CD4-positive, alpha-beta memory T cell (primary cell): ENCODE results near the gene DNAH9. TPM values are rescaled to one million over a fixed set of nuclear protein-coding genes. Genes with fewer than 3 reads are reported as not detected.

Experiments used
- CTCF ChIA-PET: fragments of 350-600 bp; sonication (Branson Sonifier 250); formaldehyde crosslinking; loops from one replicate; lab custom pipeline; 2021; ENCODE audit warnings: inconsistent platforms; ENCODE audit not compliant: partially characterized antibody; lab: Charles Lee
- POLR2A ChIA-PET: fragments of 350-600 bp; sonication (Branson Sonifier 250); formaldehyde crosslinking; loops from one replicate; lab custom pipeline; 2021; ENCODE audit not compliant: partially characterized antibody; lab: Charles Lee
- DNase-seq, 5 donors: peaks; one replicate each; pipeline versions ENCODE4 v3.0.0 to v3.0.0-alpha.2; 2020 to 2022; ENCODE audit warnings: mixed read lengths in 1 of 5
- H3K27ac ChIP-seq: one replicate; pipeline ENCODE4 v1.7.0; 2013; ENCODE audit warnings: low read depth, low read length
- H3K27me3 ChIP-seq: 2 replicates; pipeline ENCODE4 v1.7.0; 2013; ENCODE audit warnings: mild to moderate bottlenecking, low read length, moderate library complexity; ENCODE audit not compliant: insufficient read depth
- H3K36me3 ChIP-seq: 2 replicates; pipeline ENCODE4 v1.7.0; 2013; ENCODE audit warnings: mild to moderate bottlenecking, low read length, moderate library complexity; ENCODE audit not compliant: insufficient read depth
- H3K4me1 ChIP-seq: 2 replicates; pipeline ENCODE4 v1.7.0; 2013; ENCODE audit warnings: mild to moderate bottlenecking, low read length, moderate library complexity; ENCODE audit not compliant: insufficient read depth
- H3K4me3 ChIP-seq, 2 donors: one replicate each; pipeline ENCODE4 v1.7.0; 2013; ENCODE audit warnings: low read length in 2 of 2, mild to moderate bottlenecking in 1 of 2
- H3K9me3 ChIP-seq, 2 donors: one replicate each; pipeline ENCODE4 v1.7.0; 2013; ENCODE audit warnings: low read length in 2 of 2, control low read depth in 1 of 2; ENCODE audit not compliant: control insufficient read depth in 1 of 2
- H3K27ac Mint-ChIP-seq, 7 donors: one replicate each; pipeline ENCODE4 v1.8.0; 2020 to 2021; ENCODE audit warnings: mixed read lengths in 7 of 7, mild to moderate bottlenecking in 6 of 7, inconsistent platforms in 3 of 7, moderate library complexity in 3 of 7
- H3K27me3 Mint-ChIP-seq, 2 donors: one replicate each; pipeline ENCODE4 v1.8.0; 2020 to 2021; ENCODE audit warnings: mixed read lengths in 2 of 2
- H3K36me3 Mint-ChIP-seq, 2 donors: one replicate each; pipeline ENCODE4 v1.8.0; 2020 to 2021; ENCODE audit warnings: mixed read lengths in 2 of 2, inconsistent platforms in 1 of 2, mild to moderate bottlenecking in 1 of 2
- H3K4me1 Mint-ChIP-seq, 4 donors: one replicate each; pipeline ENCODE4 v1.8.0; 2020 to 2021; ENCODE audit warnings: mixed read lengths in 4 of 4, mild to moderate bottlenecking in 1 of 4
- H3K4me3 Mint-ChIP-seq, 8 donors: one replicate each; pipeline ENCODE4 v1.8.0; 2020 to 2021; ENCODE audit warnings: mixed read lengths in 8 of 8, mild to moderate bottlenecking in 7 of 8, moderate library complexity in 6 of 8, inconsistent platforms in 3 of 8
- H3K9me3 Mint-ChIP-seq, 8 donors: one replicate each; pipeline ENCODE4 v1.8.0; 2020 to 2021; ENCODE audit warnings: mixed read lengths in 8 of 8, mild to moderate bottlenecking in 5 of 8, inconsistent platforms in 3 of 8, moderate library complexity in 1 of 8
- intact Hi-C: fragments of 100-400 bp; cut with micrococcal nuclease; formaldehyde crosslinking; loops from one replicate; pipeline ENCODE4 v1.15.1; 2023
- polyA plus RNA-seq, 2 donors: library from polyadenylated mRNA; unstranded; fragments of 300-500 nt; fragmentation: Illumina TruSeq; gene quantifications; one replicate each; pipeline ENCODE4 v1.2.3, GENCODE V29; 2021
- total RNA-seq, 2 experiments: library from RNA; stranded (reverse); gene quantifications; one replicate each; pipeline ENCODE4 v1.2.3, GENCODE V29; 2021

Gene DNAH9
- total and polyA plus RNA-seq, 4 experiments from 2014 or later, result not detected

DNA sequence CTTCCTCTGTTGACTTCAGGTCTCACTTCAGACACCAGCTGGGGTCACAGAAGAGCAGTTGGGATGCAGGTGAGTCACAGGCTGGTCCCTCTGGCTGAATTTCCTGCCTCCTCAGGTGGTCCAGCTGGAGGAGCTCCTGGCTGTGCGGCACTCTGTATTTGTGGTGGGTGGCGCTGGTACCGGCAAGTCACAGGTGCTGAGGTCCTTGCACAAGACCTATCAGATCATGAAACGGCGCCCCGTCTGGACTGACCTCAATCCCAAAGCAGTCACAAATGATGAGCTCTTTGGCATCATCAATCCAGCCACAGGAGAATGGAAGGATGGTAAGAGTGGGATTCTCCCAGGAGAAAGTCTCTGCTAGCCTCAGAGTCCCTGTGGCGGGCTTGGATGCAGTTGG, 149.2 kb downstream of the DNAH9 start:
- Histone ChIP-seq H3K36me3 (no peaks in the 10 kb centered on the region), H3K27me3 (no peaks in the 10 kb centered on the region), H3K9me3 (no peaks in the 10 kb centered on the region), H3K4me1 (no peaks in the 10 kb centered on the region), H3K27ac (no peak overlapping the region), H3K4me3 (no peak overlapping the region)
- CTCF ChIA-PET, result no interaction called here
- H3K27ac Mint-ChIP-seq, result no peak overlapping the region
- no peaks in the 10 kb centered on the region for H3K36me3 Mint-ChIP-seq
- intact Hi-C loops, result no loop called here
- peaks cover 3 to 12% (median 7%) of the 10 kb centered on the region in 8 donors for H3K9me3 Mint-ChIP-seq
- H3K27me3 Mint-ChIP-seq, result no peaks in the 10 kb centered on the region
- DNase-seq, result no peak
- H3K4me3 Mint-ChIP-seq, result no peak overlapping the region
- H3K4me1 Mint-ChIP-seq, result no peaks in the 10 kb centered on the region
- POLR2A ChIA-PET, result no interaction called here

DNA sequence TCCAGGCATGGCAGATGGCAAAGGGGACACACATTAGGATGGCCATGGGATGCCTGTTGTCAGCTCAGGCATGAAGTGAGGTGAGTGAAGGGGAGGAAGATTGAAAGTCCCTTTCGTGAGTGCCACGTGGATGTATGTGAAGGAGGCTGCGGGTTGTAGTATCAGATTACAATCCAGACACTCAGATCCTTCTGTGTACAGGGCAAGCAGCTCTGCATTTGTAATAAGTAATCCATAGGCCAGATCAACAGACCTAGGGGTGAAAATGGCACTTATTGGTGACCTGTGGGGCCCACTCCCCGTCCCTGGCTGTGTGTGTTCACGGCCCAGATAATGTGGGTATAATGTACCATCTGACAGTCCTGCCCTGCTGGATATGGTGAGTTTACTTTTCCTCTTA, 159.5 kb downstream of the DNAH9 start:
- H3K27me3 Mint-ChIP-seq, result peaks cover 0 to 3% of the 10 kb centered on the region in 2 donors
- H3K9me3 ChIP-seq, result no peaks in the 10 kb centered on the region
- intact Hi-C loops, result no loop called here
- no peaks in the 10 kb centered on the region for H3K4me1 Mint-ChIP-seq
- H3K4me3 Mint-ChIP-seq, result no peak overlapping the region
- ChIA-PET CTCF (no interaction called here), POLR2A (no interaction called here)
- no peak overlapping the region for H3K27ac ChIP-seq
- H3K36me3 ChIP-seq, result no peaks in the 10 kb centered on the region
- no peak overlapping the region for H3K27ac Mint-ChIP-seq
- DNase-seq, result no peak
- H3K4me1 ChIP-seq, result no peaks in the 10 kb centered on the region
- no peaks in the 10 kb centered on the region for H3K36me3 Mint-ChIP-seq
- peaks cover 1 to 23% (median 6%) of the 10 kb centered on the region in 8 donors for H3K9me3 Mint-ChIP-seq
- no peaks in the 10 kb centered on the region for H3K27me3 ChIP-seq
- no peak overlapping the region for H3K4me3 ChIP-seq

DNA sequence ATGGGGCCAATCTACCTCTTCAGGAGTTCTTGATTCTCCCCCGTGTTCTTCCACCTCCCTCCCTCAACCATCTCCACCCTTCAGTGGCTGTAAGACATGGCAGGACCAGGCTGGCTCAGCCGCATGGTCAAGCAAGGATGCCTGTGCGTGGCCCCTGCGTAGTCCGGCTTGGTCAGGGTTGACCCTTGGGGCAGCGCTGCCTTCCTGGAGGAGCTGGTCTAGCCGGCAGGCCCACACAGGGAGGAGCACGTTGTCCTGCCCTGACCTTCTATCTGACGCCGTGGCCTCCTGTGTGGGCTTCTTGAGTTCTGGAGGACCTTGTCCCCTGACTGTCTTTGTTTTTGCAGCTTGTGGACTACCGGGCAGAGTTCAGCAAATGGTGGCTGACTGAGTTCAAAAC, 169.8 kb downstream of the DNAH9 start:
- H3K9me3 ChIP-seq, result no peaks in the 10 kb centered on the region
- H3K36me3 ChIP-seq, result no peaks in the 10 kb centered on the region
- Mint-ChIP-seq H3K4me3 (no peak overlapping the region), H3K9me3 (peaks cover 0 to 7% (median under 1%) of the 10 kb centered on the region in 8 donors), H3K36me3 (no peaks in the 10 kb centered on the region), H3K27me3 (peaks cover 0 to 2% of the 10 kb centered on the region in 2 donors), H3K27ac (no peak overlapping the region), H3K4me1 (no peaks in the 10 kb centered on the region)
- no peak overlapping the region for H3K4me3 ChIP-seq
- DNase-seq, result no peak
- no peak overlapping the region for H3K27ac ChIP-seq
- no peaks in the 10 kb centered on the region for H3K27me3 ChIP-seq
- POLR2A ChIA-PET, result no interaction called here
- CTCF ChIA-PET, result no interaction called here
- no peaks in the 10 kb centered on the region for H3K4me1 ChIP-seq
- intact Hi-C loops, result no loop called here

DNA sequence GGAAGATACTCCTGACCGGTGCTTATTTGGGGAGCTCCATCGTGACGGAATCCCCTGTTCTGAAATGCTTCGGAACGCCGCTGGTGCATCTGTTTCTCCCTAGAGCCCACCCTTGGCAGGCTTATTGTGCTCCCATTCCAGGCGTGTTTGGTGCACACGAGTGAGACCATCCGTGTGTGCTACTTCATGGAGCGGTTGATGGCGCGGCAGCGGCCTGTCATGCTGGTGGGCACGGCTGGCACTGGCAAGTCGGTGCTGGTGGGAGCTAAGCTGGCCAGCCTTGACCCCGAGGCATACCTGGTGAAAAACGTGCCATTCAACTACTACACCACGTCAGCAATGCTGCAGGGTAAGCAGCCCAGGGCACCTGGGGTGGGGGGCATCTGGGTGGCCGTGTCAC, 170.7 kb downstream of the DNAH9 start:
- no peaks in the 10 kb centered on the region for H3K4me1 Mint-ChIP-seq
- peaks cover 0 to 7% (median 0%) of the 10 kb centered on the region in 8 donors for H3K9me3 Mint-ChIP-seq
- no peaks in the 10 kb centered on the region for H3K36me3 ChIP-seq
- no peak overlapping the region for H3K4me3 ChIP-seq
- H3K9me3 ChIP-seq, result no peaks in the 10 kb centered on the region
- intact Hi-C loops, result no loop called here
- no peaks in the 10 kb centered on the region for H3K27me3 ChIP-seq
- CTCF ChIA-PET, result no interaction called here
- no peaks in the 10 kb centered on the region for H3K36me3 Mint-ChIP-seq
- H3K27ac Mint-ChIP-seq, result no peak overlapping the region
- H3K4me1 ChIP-seq, result no peaks in the 10 kb centered on the region
- H3K27me3 Mint-ChIP-seq, result no peaks in the 10 kb centered on the region
- no peak for DNase-seq
- POLR2A ChIA-PET, result no interaction called here
- H3K4me3 Mint-ChIP-seq, result no peak overlapping the region
- no peak overlapping the region for H3K27ac ChIP-seq

DNA sequence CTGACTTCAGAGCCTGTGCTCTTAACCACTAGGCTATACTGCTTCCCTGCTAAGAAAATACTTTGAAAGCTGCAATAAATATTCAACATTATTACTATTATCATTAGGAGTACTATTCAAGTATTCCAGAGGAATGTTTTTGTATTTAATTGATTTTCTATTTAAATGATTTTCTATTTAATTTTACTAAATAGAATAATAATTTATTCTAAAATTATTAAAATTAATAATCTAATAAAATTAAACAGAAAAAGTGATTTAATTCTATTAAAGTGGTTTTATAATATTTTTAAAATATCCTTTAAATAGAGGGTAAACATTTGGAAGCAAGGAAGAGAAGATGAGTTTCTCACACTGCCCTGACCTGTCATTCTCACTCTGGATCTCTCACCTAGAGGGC, 173.8 kb downstream of the DNAH9 start:
- H3K4me1 Mint-ChIP-seq, result no peaks in the 10 kb centered on the region
- Histone ChIP-seq H3K4me3 (no peak overlapping the region), H3K27ac (no peak overlapping the region), H3K27me3 (no peaks in the 10 kb centered on the region), H3K9me3 (no peaks in the 10 kb centered on the region), H3K4me1 (no peaks in the 10 kb centered on the region), H3K36me3 (no peaks in the 10 kb centered on the region)
- H3K36me3 Mint-ChIP-seq, result no peaks in the 10 kb centered on the region
- H3K27ac Mint-ChIP-seq, result no peak overlapping the region
- peaks cover 0 to 7% (median 2%) of the 10 kb centered on the region in 8 donors for H3K9me3 Mint-ChIP-seq
- DNase-seq, result no peak
- no peak overlapping the region for H3K4me3 Mint-ChIP-seq
- no peaks in the 10 kb centered on the region for H3K27me3 Mint-ChIP-seq
- ChIA-PET CTCF (no interaction called here), POLR2A (no interaction called here)
- intact Hi-C loops, result no loop called here

DNA sequence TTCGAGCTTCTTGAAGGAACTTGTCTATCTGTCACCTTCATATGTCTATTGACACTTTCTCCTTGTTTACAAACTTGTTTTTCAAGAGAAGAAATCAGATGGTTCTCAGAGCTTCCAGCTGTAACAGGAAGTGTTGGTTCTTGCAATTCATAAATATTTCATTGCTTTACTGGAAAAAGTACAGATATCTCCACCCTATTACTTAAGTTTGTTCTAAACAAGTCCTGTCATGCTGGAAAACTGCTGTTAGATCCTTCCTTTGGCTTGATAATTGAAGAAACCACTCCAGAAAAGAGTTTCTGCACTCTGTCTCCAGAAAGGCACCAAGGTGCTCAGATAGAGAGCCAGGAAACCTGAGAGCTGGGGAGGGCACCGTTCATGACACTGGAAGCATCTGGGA, 181.6 kb downstream of the DNAH9 start:
- DNase-seq, result no peak
- Mint-ChIP-seq H3K27me3 (no peaks in the 10 kb centered on the region), H3K4me3 (no peak overlapping the region), H3K9me3 (peaks cover 0 to 10% (median 3%) of the 10 kb centered on the region in 8 donors), H3K36me3 (no peaks in the 10 kb centered on the region), H3K27ac (no peak overlapping the region), H3K4me1 (peaks cover 0 to 3% (median 0%) of the 10 kb centered on the region in 4 donors)
- no peaks in the 10 kb centered on the region for H3K27me3 ChIP-seq
- ChIA-PET POLR2A (no interaction called here), CTCF (no interaction called here)
- H3K4me3 ChIP-seq, result no peak overlapping the region
- H3K27ac ChIP-seq, result no peak overlapping the region
- H3K36me3 ChIP-seq, result no peaks in the 10 kb centered on the region
- intact Hi-C loops, result no loop called here
- no peaks in the 10 kb centered on the region for H3K9me3 ChIP-seq
- H3K4me1 ChIP-seq, result no peaks in the 10 kb centered on the region

DNA sequence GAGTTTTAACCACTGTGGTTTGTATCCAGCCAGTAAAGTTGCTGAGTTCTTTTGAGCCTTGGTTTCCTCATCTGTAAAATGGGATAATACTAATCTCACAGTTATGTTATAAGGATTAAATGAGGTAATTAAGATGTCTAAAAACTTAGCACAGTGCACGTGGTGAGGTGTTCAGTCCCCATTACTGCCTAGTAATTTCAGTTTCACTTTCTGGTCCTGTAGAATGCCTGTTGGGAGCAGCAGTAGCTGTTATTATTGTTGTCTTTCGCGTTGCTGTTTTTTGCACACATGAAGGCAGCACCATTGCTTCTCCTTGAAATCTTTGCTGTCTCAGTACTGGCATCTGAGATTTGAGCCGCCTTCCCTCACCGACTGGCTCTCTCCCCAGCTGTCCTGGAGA, 182.4 kb downstream of the DNAH9 start:
- Histone ChIP-seq H3K27me3 (no peaks in the 10 kb centered on the region), H3K4me3 (no peak overlapping the region), H3K4me1 (no peaks in the 10 kb centered on the region), H3K27ac (no peak overlapping the region), H3K36me3 (no peaks in the 10 kb centered on the region), H3K9me3 (no peaks in the 10 kb centered on the region)
- CTCF ChIA-PET, result no interaction called here
- DNase-seq, result no peak
- H3K27ac Mint-ChIP-seq, result no peak overlapping the region
- no peaks in the 10 kb centered on the region for H3K36me3 Mint-ChIP-seq
- H3K9me3 Mint-ChIP-seq, result peaks cover 0 to 10% (median 3%) of the 10 kb centered on the region in 8 donors
- H3K4me3 Mint-ChIP-seq, result no peak overlapping the region
- POLR2A ChIA-PET, result no interaction called here
- no peaks in the 10 kb centered on the region for H3K27me3 Mint-ChIP-seq
- H3K4me1 Mint-ChIP-seq, result peaks cover 0 to 3% (median 0%) of the 10 kb centered on the region in 4 donors
- intact Hi-C loops, result no loop called here
